ENCODE measurements around the gene TMEM131L.

TMEM131L gene

GRCh38 chr4:153532636-153533035 lies 66.5 kb downstream of the TMEM131L start:
- peaks cover 13% of the 10 kb centered on the region for H3K4me1 ChIP-seq (ENCODE audit: control insufficient read depth, insufficient read depth, low read length, poor library complexity, severe bottlenecking)
- H3K36me3 ChIP-seq (ENCODE audit: control insufficient read depth, insufficient read depth, low read length), result peaks cover 8% of the 10 kb centered on the region
- H3K4me3 ChIP-seq (ENCODE audit: extremely low read depth, insufficient read depth, low read length, poor library complexity, severe bottlenecking), result no peak overlapping the region
- H3K27ac ChIP-seq (ENCODE audit: low read depth, low read length, severe bottlenecking), result no peak overlapping the region
- H3K9me3 ChIP-seq (ENCODE audit: control insufficient read depth, low read length), result peaks cover 7% of the 10 kb centered on the region
- WGBS, 2 experiments (ENCODE audit: insufficient coverage in 2 of 2), result 92 to 100% methylated on average over 1 to 2 of the region's 6 CpGs

DNA sequence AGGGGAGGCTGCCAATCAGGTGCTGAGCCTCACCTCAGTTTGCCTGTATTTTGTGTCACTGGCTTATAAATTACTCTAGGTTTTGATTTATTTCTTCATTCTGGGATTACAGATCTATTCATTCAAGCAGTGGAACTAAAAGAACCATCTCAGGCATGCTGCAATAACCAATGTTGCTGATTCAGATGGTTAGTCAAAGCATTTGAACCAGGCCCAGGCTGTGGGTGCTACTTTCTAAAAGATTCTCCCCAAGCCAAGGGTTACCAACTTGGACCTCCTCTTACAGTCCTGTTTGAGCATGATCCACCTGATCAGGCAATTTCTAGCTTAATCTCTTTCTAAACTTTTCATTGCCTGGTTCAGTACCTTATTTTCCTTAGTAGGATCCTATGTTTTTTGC lies 67.2 kb downstream of the TMEM131L start:
- peaks cover 7% of the 10 kb centered on the region for H3K9me3 ChIP-seq (ENCODE audit: control insufficient read depth, low read length)
- H3K4me3 ChIP-seq (ENCODE audit: extremely low read depth, insufficient read depth, low read length, poor library complexity, severe bottlenecking), result no peak overlapping the region
- no peak overlapping the region for H3K27ac ChIP-seq (ENCODE audit: low read depth, low read length, severe bottlenecking)
- peaks cover 8% of the 10 kb centered on the region for H3K36me3 ChIP-seq (ENCODE audit: control insufficient read depth, insufficient read depth, low read length)
- H3K4me1 ChIP-seq (ENCODE audit: control insufficient read depth, insufficient read depth, low read length, poor library complexity, severe bottlenecking), result peaks cover 15% of the 10 kb centered on the region

GRCh38 chr4:153534792-153535629 lies 68.9 kb downstream of the TMEM131L start:
- H3K27ac ChIP-seq (ENCODE audit: low read depth, low read length, severe bottlenecking), result no peak overlapping the region
- H3K36me3 ChIP-seq (ENCODE audit: control insufficient read depth, insufficient read depth, low read length), result peaks cover 8% of the 10 kb centered on the region
- WGBS, 2 experiments (ENCODE audit: insufficient coverage in 2 of 2), result 71 to 75% methylated on average over 6 to 9 of the region's 10 CpGs
- peaks cover 7% of the 10 kb centered on the region for H3K9me3 ChIP-seq (ENCODE audit: control insufficient read depth, low read length)
- no peak overlapping the region for H3K4me3 ChIP-seq (ENCODE audit: extremely low read depth, insufficient read depth, low read length, poor library complexity, severe bottlenecking)
- peaks cover 22% of the 10 kb centered on the region for H3K4me1 ChIP-seq (ENCODE audit: control insufficient read depth, insufficient read depth, low read length, poor library complexity, severe bottlenecking)

GRCh38 chr4:153535772-153536513 lies 69.8 kb downstream of the TMEM131L start:
- H3K27ac ChIP-seq (ENCODE audit: low read depth, low read length, severe bottlenecking), result peak overlapping the region; percentile 54
- WGBS, 2 experiments (ENCODE audit: insufficient coverage in 2 of 2), result 29% methylated on average over 1 of the region's 7 CpGs; no CpG with 5 or more reads in 1 of the 2 experiments
- peaks cover 22% of the 10 kb centered on the region for H3K4me1 ChIP-seq (ENCODE audit: control insufficient read depth, insufficient read depth, low read length, poor library complexity, severe bottlenecking)
- H3K4me3 ChIP-seq (ENCODE audit: extremely low read depth, insufficient read depth, low read length, poor library complexity, severe bottlenecking), result no peak overlapping the region
- peaks cover 7% of the 10 kb centered on the region for H3K9me3 ChIP-seq (ENCODE audit: control insufficient read depth, low read length)
- peaks cover 8% of the 10 kb centered on the region for H3K36me3 ChIP-seq (ENCODE audit: control insufficient read depth, insufficient read depth, low read length)

DNA sequence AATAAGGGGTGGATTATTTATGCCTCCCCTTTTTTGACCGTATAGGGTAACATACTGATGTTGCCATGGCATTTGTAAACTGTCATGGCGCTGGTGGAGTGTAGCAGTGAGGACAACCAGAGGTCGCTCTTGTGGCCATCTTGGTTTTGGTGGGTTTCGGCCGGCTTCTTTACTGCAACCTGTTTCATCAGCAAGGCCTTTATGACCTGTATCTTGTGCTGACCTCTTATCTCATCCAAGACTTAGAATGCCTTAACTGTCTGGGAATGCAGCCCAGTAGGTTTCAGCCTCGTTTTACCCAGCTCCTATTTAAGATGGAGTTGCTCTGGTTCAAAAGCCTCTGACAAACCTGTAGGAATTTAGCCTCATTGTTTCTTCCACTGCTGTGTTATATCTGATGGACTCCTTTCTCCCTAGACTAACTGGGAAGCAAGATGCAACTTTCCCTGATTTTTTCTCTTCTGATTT lies 71.4 kb downstream of the TMEM131L start:
- 92 to 97% methylated on average over 5 to 6 of the region's 6 CpGs for WGBS, 2 experiments (ENCODE audit: insufficient coverage in 2 of 2)
- Histone ChIP-seq H3K36me3 (ENCODE audit: control insufficient read depth, insufficient read depth, low read length) (peaks cover 8% of the 10 kb centered on the region), H3K4me1 (ENCODE audit: control insufficient read depth, insufficient read depth, low read length, poor library complexity, severe bottlenecking) (peaks cover 22% of the 10 kb centered on the region), H3K4me3 (ENCODE audit: extremely low read depth, insufficient read depth, low read length, poor library complexity, severe bottlenecking) (no peak overlapping the region), H3K9me3 (ENCODE audit: control insufficient read depth, low read length) (peaks cover 7% of the 10 kb centered on the region), H3K27ac (ENCODE audit: low read depth, low read length, severe bottlenecking) (no peak overlapping the region)

- Histone ChIP-seq H3K9me3 (ENCODE audit: control insufficient read depth, low read length) (peaks cover 7% of the 10 kb centered on the region), H3K4me3 (ENCODE audit: extremely low read depth, insufficient read depth, low read length, poor library complexity, severe bottlenecking) (no peak overlapping the region), H3K27ac (ENCODE audit: low read depth, low read length, severe bottlenecking) (peak overlapping the region; percentile 71), H3K36me3 (ENCODE audit: control insufficient read depth, insufficient read depth, low read length) (peaks cover 8% of the 10 kb centered on the region), H3K4me1 (ENCODE audit: control insufficient read depth, insufficient read depth, low read length, poor library complexity, severe bottlenecking) (peaks cover 22% of the 10 kb centered on the region)
- WGBS, 2 experiments (ENCODE audit: insufficient coverage in 2 of 2), result 66 to 85% methylated on average over 12 to 15 of the region's 17 CpGs
Observed at GRCh38 chr4:153538487-153539357, 72.6 kb downstream of the TMEM131L start.

DNA sequence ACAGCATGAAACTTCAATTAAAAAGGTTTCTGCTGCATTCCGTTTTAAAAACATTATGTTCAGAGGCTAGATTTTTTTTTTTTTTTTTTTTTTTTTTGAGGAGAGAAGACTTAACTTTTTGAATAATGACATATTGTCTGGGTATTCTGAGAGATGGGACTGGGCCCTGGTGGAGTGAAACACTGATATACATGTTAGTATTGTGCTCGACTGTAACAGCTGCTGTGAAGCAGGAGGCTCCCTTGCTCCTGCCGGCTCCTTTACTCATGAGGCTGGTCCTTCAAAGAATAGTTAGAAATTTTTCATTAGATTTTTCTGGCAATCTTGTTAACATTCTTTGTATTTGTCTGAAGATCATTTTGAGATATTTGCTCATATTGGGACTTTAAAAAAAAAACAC lies 73.3 kb downstream of the TMEM131L start:
- 83 to 93% methylated on average over 1 to 3 of the region's 3 CpGs for WGBS, 2 experiments (ENCODE audit: insufficient coverage in 2 of 2)
- H3K4me3 ChIP-seq (ENCODE audit: extremely low read depth, insufficient read depth, low read length, poor library complexity, severe bottlenecking), result no peak overlapping the region
- peaks cover 7% of the 10 kb centered on the region for H3K9me3 ChIP-seq (ENCODE audit: control insufficient read depth, low read length)
- no peak overlapping the region for H3K27ac ChIP-seq (ENCODE audit: low read depth, low read length, severe bottlenecking)
- peaks cover 22% of the 10 kb centered on the region for H3K4me1 ChIP-seq (ENCODE audit: control insufficient read depth, insufficient read depth, low read length, poor library complexity, severe bottlenecking)
- H3K36me3 ChIP-seq (ENCODE audit: control insufficient read depth, insufficient read depth, low read length), result peaks cover 8% of the 10 kb centered on the region

- no peak overlapping the region for H3K27ac ChIP-seq (ENCODE audit: low read depth, low read length, severe bottlenecking)
- H3K9me3 ChIP-seq (ENCODE audit: control insufficient read depth, low read length), result peaks cover 7% of the 10 kb centered on the region
- H3K36me3 ChIP-seq (ENCODE audit: control insufficient read depth, insufficient read depth, low read length), result peaks cover 2% of the 10 kb centered on the region
- WGBS, 2 experiments (ENCODE audit: insufficient coverage in 2 of 2), result 99 to 100% methylated on average over 5 to 6 of the region's 7 CpGs
- H3K4me1 ChIP-seq (ENCODE audit: control insufficient read depth, insufficient read depth, low read length, poor library complexity, severe bottlenecking), result peaks cover 8% of the 10 kb centered on the region
- H3K4me3 ChIP-seq (ENCODE audit: extremely low read depth, insufficient read depth, low read length, poor library complexity, severe bottlenecking), result no peak overlapping the region
Observed at GRCh38 chr4:153541456-153542096, 75.4 kb downstream of the TMEM131L start.

DNA sequence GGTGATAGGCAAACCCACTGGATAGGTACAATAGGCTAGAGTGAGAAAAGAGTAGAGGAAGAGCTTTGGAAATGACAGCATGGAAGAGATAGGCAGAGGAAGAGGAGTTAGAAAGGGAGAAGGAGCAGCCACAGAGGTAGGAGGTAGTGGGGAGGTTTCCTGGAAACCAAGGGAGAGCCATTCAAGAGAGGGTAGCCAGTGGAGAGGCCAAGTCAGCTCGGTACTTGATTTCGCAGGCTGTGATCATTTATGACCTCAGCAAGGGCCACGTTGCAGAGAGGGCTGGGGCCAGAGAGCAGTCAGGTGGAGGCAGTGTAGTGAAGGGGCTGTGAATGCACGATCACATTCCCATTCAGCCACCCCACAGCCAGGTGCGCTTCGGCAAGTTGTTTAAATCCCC lies 76.0 kb downstream of the TMEM131L start:
- H3K9me3 ChIP-seq (ENCODE audit: control insufficient read depth, low read length), result peaks cover 3% of the 10 kb centered on the region
- no peaks in the 10 kb centered on the region for H3K36me3 ChIP-seq (ENCODE audit: control insufficient read depth, insufficient read depth, low read length)
- peaks cover 8% of the 10 kb centered on the region for H3K4me1 ChIP-seq (ENCODE audit: control insufficient read depth, insufficient read depth, low read length, poor library complexity, severe bottlenecking)
- no peak overlapping the region for H3K27ac ChIP-seq (ENCODE audit: low read depth, low read length, severe bottlenecking)
- WGBS, 2 experiments (ENCODE audit: insufficient coverage in 2 of 2), result 68 to 83% methylated on average over 3 of the region's 6 CpGs
- H3K4me3 ChIP-seq (ENCODE audit: extremely low read depth, insufficient read depth, low read length, poor library complexity, severe bottlenecking), result no peak overlapping the region

- H3K9me3 ChIP-seq (ENCODE audit: control insufficient read depth, low read length), result no peaks in the 10 kb centered on the region
- no peaks in the 10 kb centered on the region for H3K36me3 ChIP-seq (ENCODE audit: control insufficient read depth, insufficient read depth, low read length)
- H3K4me3 ChIP-seq (ENCODE audit: extremely low read depth, insufficient read depth, low read length, poor library complexity, severe bottlenecking), result no peak overlapping the region
- H3K27ac ChIP-seq (ENCODE audit: low read depth, low read length, severe bottlenecking), result no peak overlapping the region
- WGBS, 2 experiments (ENCODE audit: insufficient coverage in 2 of 2), result 94 to 96% methylated on average over 5 of the region's 6 CpGs
- H3K4me1 ChIP-seq (ENCODE audit: control insufficient read depth, insufficient read depth, low read length, poor library complexity, severe bottlenecking), result peaks cover 8% of the 10 kb centered on the region
Observed at GRCh38 chr4:153542834-153543233, 76.7 kb downstream of the TMEM131L start.

Measured in mesodermal cell (in vitro differentiated cells).